ENCODE measurements around the gene LGALS1.

Gene LGALS1

GRCh38 chr22:37728620-37729019, 53.2 kb downstream of the LGALS1 start:
- no peak for DNase-seq
